ENCODE results near the gene WAC.

DNA sequence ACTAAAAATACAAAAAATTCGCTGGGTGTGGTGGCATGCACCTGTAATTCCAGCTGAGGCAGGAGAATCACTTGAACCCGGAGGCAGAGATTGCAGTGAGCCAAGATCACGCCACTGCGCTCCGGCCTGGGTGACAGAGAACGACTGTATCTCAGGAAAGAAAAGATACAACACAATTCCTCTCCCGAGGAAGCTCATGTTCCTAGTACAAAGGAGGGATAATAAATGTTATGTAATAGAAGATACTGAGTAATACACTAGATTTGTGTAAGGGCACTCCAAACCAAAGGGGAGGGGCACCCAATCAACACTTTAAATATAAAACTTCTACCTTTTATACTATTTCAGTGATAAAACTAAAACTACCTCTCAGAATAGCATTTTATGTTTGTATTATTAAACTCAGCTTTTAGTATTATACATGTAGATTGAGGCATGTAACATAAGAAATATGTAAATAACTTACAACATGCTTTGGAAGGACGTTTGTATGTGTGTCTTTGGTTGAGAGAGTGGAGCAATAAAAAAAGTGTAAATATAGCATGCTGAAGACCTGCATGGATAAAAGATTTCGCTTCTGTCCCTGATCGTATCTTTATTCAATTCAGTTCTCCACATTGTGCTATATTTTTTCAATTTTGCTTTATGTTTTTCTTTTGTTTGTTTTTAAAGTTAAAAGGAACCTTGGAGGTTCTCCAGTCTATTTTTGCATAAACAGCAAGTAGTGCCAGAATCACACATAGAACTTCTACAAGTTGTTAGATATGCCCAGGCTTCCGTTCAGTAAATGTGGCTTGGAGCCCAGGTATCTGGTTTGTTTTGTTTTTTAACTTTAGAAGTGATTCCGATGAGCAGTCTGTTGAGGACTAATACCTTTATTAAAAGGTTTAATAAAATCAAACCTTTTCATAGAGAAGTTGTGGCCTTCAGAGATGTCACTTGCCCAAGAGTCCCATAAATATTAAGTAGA, 71.9 kb downstream of the WAC start:
- TF ChIP-seq, protein P1, sequence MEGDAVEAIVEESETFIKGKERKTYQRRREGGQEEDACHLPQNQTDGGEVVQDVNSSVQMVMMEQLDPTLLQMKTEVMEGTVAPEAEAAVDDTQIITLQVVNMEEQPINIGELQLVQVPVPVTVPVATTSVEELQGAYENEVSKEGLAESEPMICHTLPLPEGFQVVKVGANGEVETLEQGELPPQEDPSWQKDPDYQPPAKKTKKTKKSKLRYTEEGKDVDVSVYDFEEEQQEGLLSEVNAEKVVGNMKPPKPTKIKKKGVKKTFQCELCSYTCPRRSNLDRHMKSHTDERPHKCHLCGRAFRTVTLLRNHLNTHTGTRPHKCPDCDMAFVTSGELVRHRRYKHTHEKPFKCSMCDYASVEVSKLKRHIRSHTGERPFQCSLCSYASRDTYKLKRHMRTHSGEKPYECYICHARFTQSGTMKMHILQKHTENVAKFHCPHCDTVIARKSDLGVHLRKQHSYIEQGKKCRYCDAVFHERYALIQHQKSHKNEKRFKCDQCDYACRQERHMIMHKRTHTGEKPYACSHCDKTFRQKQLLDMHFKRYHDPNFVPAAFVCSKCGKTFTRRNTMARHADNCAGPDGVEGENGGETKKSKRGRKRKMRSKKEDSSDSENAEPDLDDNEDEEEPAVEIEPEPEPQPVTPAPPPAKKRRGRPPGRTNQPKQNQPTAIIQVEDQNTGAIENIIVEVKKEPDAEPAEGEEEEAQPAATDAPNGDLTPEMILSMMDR (conservative IDR thresholded peaks at IDR 0.05): no peak
- no peak for TF ChIP-seq EZH2 (IDR thresholded peaks at IDR 0.05; ENCODE audit: low read depth)

All from PC-9 (cell line).